Activated CD4-positive, alpha-beta T cell treated with anti-CD3 and anti-CD28 coated beads, Interleukin-2, amount 10 ng/mL, durations not matched to agents 7 days and 5 days (primary cell): ENCODE measurements around the gene SLC16A1. TPM values are rescaled to one million over a fixed set of nuclear protein-coding genes. Genes with fewer than 3 reads are reported as not detected.
A peak's percentile ranks its signal among the peaks of the same experiment; 100 is the strongest.

Experiments used
- CTCF ChIA-PET: fragments of 350-600 bp; sonication (Branson Sonifier 250); formaldehyde crosslinking; loops from one replicate; lab custom pipeline; 2021; ENCODE audit warnings: antibody characterized with exemption; lab: Charles Lee
- POLR2A ChIA-PET: fragments of 350-600 bp; sonication (Branson Sonifier 250); formaldehyde crosslinking; loops from one replicate; lab custom pipeline; 2021; ENCODE audit warnings: antibody characterized with exemption; lab: Charles Lee
- DNase-seq: peaks from one replicate; pipeline ENCODE4 v3.0.0-alpha.2; 2020
- H3K27ac Mint-ChIP-seq: one replicate; pipeline ENCODE4 v1.8.0; 2021; ENCODE audit warnings: mild to moderate bottlenecking, moderate library complexity, mixed read lengths
- H3K27me3 Mint-ChIP-seq: one replicate; pipeline ENCODE4 v1.8.0; 2021; ENCODE audit warnings: mixed read lengths
- H3K36me3 Mint-ChIP-seq: one replicate; pipeline ENCODE4 v1.8.0; 2021; ENCODE audit warnings: low read depth, mixed read lengths
- H3K4me1 Mint-ChIP-seq: one replicate; pipeline ENCODE4 v1.8.0; 2021; ENCODE audit warnings: mixed read lengths
- H3K4me3 Mint-ChIP-seq: one replicate; pipeline ENCODE4 v1.8.0; 2021; ENCODE audit warnings: mild to moderate bottlenecking, moderate library complexity, mixed read lengths
- H3K9me3 Mint-ChIP-seq: one replicate; pipeline ENCODE4 v1.8.0; 2021; ENCODE audit warnings: mixed read lengths
- total RNA-seq, 2 experiments: library from RNA; stranded (reverse); gene quantifications; one replicate each; pipeline ENCODE4 v1.2.3, GENCODE V29; 2021

The SLC16A1 gene
- total RNA-seq, 2 experiments from 2014 or later, result 54.0 to 55.4 TPM

GRCh38 chr1:112935461-112936111 is 20.4 kb downstream of the SLC16A1 start:
- DNase-seq, result no peak
- Mint-ChIP-seq H3K36me3 (peaks cover 13% of the 10 kb centered on the region), H3K4me3 (no peak overlapping the region), H3K27me3 (no peaks in the 10 kb centered on the region), H3K4me1 (peaks cover 36% of the 10 kb centered on the region), H3K27ac (peak overlapping the region; percentile 70), H3K9me3 (no peaks in the 10 kb centered on the region)
- CTCF ChIA-PET, result interaction anchor here (0.6 to 3.3 kb wide), 4 partner anchors 20 to 137 kb away, joined by 3 to 12 read pairs (median 6); partner anchors contain the start of genes LRIG2 and SLC16A1
- POLR2A ChIA-PET, result no interaction called here

DNA sequence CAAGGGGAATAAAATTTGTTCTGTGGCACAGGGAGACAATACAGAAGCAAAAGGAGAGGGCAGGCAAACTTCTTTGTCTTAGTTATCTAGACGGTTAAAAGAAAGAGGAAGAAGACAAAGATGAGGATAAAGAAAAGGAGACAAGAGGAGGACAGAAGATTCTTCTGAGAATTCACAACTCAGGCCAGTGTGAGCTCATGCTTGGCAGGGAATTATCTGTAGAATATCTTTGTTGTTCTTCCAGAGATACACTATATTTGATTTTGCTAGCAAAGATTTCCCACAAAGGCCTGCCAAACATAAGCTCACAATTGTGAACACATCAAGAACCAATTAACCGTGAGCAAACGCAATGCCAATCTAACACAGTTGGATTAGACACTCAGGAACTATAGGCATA is 21.4 kb downstream of the SLC16A1 start:
- POLR2A ChIA-PET, result no interaction called here

GRCh38 chr1:112933820-112934571 is 22.0 kb downstream of the SLC16A1 start:
- no peaks in the 10 kb centered on the region for H3K9me3 Mint-ChIP-seq
- peaks cover 34% of the 10 kb centered on the region for H3K4me1 Mint-ChIP-seq
- CTCF ChIA-PET, result interaction anchor here (1.2 kb wide), 1 partner anchor 18 kb away, joined by 3 read pairs; no protein-coding TSS in a partner anchor
- no peak for DNase-seq
- POLR2A ChIA-PET, result no interaction called here
- peak overlapping the region; percentile 15 for H3K27ac Mint-ChIP-seq
- no peaks in the 10 kb centered on the region for H3K27me3 Mint-ChIP-seq
- no peak overlapping the region for H3K4me3 Mint-ChIP-seq
- H3K36me3 Mint-ChIP-seq, result peaks cover 14% of the 10 kb centered on the region

More for the DNA sequence above, 21.4 kb downstream of the SLC16A1 start:
- DNase-seq, result no peak
- H3K36me3 Mint-ChIP-seq, result peaks cover 13% of the 10 kb centered on the region
- CTCF ChIA-PET, result interaction anchor here (1.2 kb wide), 1 partner anchor 19 kb away, joined by 3 read pairs; no protein-coding TSS in a partner anchor
- peak overlapping the region; percentile 15 for H3K27ac Mint-ChIP-seq
- no peaks in the 10 kb centered on the region for H3K27me3 Mint-ChIP-seq
- H3K9me3 Mint-ChIP-seq, result no peaks in the 10 kb centered on the region
- H3K4me3 Mint-ChIP-seq, result no peak overlapping the region
- H3K4me1 Mint-ChIP-seq, result peaks cover 36% of the 10 kb centered on the region

GRCh38 chr1:112929979-112930378 is 26.0 kb downstream of the SLC16A1 start:
- ChIA-PET POLR2A (no interaction called here), CTCF (interaction anchor here (1.2 to 2.5 kb wide), 3 partner anchors 10 to 143 kb away, joined by 4 to 7 read pairs (median 7); partner anchors contain the start of gene LRIG2)
- no peak overlapping the region for H3K27ac Mint-ChIP-seq
- H3K36me3 Mint-ChIP-seq, result peaks cover 19% of the 10 kb centered on the region
- no peak overlapping the region for H3K4me3 Mint-ChIP-seq
- H3K4me1 Mint-ChIP-seq, result peaks cover 8% of the 10 kb centered on the region
- DNase-seq, result no peak
- no peaks in the 10 kb centered on the region for H3K27me3 Mint-ChIP-seq
- H3K9me3 Mint-ChIP-seq, result no peaks in the 10 kb centered on the region

DNA sequence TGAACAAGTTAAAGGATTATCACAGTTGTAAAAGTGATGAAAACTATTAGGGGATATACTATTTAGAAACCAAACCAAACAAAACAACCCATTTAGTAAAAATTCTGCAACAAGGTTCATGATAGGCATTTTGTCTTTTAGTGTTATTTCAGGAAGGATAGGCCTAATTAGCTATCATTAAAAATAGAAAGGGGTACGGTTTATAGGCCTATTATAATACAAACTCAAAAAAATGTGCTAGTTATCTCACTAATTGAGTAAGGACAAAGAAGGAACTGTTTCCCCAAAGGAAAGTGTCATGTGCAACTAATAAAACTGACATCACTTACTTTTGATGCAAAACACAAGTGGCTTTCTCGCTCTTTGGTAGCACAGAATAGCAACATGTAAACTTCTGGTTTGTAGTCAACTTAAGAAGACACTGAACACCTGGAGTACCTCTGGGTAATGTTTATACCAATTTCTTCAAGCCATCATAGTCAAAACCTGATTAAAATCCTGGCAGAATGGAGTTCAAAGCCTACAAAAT is 28.5 kb downstream of the SLC16A1 start:
- no peak for DNase-seq
- CTCF ChIA-PET, result no interaction called here
- no peak overlapping the region for H3K27ac Mint-ChIP-seq
- H3K27me3 Mint-ChIP-seq, result no peaks in the 10 kb centered on the region
- peaks cover 23% of the 10 kb centered on the region for H3K36me3 Mint-ChIP-seq
- H3K4me3 Mint-ChIP-seq, result no peak overlapping the region
- no peaks in the 10 kb centered on the region for H3K9me3 Mint-ChIP-seq
- POLR2A ChIA-PET, result no interaction called here
- no peaks in the 10 kb centered on the region for H3K4me1 Mint-ChIP-seq

- ChIA-PET POLR2A (no interaction called here), CTCF (no interaction called here)
- Mint-ChIP-seq H3K27me3 (no peaks in the 10 kb centered on the region), H3K36me3 (peaks cover 28% of the 10 kb centered on the region), H3K4me3 (no peak overlapping the region), H3K4me1 (no peaks in the 10 kb centered on the region), H3K9me3 (no peaks in the 10 kb centered on the region), H3K27ac (no peak overlapping the region)
- DNase-seq, result no peak
Measured at GRCh38 chr1:112926858-112927257, 29.1 kb downstream of the SLC16A1 start.

DNA sequence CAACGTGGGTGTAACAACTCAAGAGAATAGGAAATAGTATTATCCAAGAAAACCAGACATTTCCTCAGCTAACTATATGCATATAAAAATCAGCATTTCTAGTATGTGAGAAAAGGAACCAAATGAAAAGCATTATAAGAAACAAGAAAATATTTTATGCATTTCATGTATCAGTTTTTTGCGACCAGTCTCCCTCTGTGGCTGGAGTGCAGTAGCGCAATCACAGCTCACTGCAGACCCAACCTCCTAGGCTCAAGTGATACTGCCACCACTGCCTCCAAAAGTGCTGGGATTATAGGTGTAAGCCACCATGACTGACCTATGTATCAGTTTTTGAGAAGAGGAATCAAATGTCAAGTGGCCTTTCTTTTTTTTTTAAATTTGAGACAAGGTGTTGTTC is 31.0 kb downstream of the SLC16A1 start:
- CTCF ChIA-PET, result interaction anchor here (0.7 kb wide), 1 partner anchor 63 kb away, joined by 3 read pairs; no protein-coding TSS in a partner anchor
- no peak for DNase-seq
- Mint-ChIP-seq H3K4me1 (no peaks in the 10 kb centered on the region), H3K27ac (peak overlapping the region; percentile 25), H3K4me3 (no peak overlapping the region), H3K36me3 (peaks cover 33% of the 10 kb centered on the region), H3K9me3 (no peaks in the 10 kb centered on the region), H3K27me3 (no peaks in the 10 kb centered on the region)
- POLR2A ChIA-PET, result no interaction called here

GRCh38 chr1:112923959-112924349 is 32.0 kb downstream of the SLC16A1 start:
- CTCF ChIA-PET, result no interaction called here
- POLR2A ChIA-PET, result no interaction called here
- Mint-ChIP-seq H3K4me1 (no peaks in the 10 kb centered on the region), H3K4me3 (no peak overlapping the region), H3K36me3 (peaks cover 31% of the 10 kb centered on the region), H3K27me3 (no peaks in the 10 kb centered on the region), H3K27ac (no peak overlapping the region), H3K9me3 (no peaks in the 10 kb centered on the region)
- no peak for DNase-seq

DNA sequence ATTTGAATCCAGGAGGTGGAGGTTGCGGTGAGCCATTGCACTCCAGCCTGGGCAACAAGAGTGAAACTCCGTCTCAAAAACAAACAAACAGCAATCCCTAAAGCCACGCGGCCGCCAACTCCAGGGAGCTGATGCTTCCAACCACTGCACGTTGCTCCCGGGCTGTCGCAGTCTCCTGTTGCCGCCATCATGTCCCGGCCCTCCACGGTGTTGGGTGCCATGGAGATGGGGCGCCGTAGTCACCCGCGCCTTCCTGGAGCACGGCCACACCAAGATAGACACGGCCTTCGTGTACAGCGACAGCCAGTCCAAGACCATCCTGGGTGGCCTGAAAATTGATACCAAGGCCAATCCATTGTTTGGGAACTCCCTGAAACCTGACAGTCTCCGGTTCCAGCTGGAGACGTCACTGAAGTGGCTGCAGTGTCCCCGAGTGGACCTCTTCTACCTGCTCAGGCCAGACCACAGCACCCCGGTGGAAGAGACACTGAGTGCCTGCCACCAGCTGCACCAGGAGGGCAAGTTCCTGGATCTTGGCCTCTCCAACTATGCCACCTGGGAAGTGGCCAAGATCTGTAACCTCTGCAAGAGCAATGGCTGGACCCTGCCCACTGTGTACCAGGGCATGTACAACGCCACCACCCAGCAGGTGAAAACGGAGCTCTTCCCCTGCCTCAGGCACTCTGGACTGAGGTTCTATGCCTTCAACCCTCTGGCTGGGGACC is 32.6 kb downstream of the SLC16A1 start:
- no peak for DNase-seq
- Mint-ChIP-seq H3K4me1 (no peaks in the 10 kb centered on the region), H3K27ac (no peak overlapping the region), H3K36me3 (peaks cover 32% of the 10 kb centered on the region), H3K4me3 (no peak overlapping the region), H3K27me3 (no peaks in the 10 kb centered on the region), H3K9me3 (no peaks in the 10 kb centered on the region)
- CTCF ChIA-PET, result interaction anchor here (0.6 to 1.6 kb wide), 2 partner anchors 18 to 101 kb away, joined by 3 to 4 read pairs; no protein-coding TSS in a partner anchor
- POLR2A ChIA-PET, result no interaction called here

DNA sequence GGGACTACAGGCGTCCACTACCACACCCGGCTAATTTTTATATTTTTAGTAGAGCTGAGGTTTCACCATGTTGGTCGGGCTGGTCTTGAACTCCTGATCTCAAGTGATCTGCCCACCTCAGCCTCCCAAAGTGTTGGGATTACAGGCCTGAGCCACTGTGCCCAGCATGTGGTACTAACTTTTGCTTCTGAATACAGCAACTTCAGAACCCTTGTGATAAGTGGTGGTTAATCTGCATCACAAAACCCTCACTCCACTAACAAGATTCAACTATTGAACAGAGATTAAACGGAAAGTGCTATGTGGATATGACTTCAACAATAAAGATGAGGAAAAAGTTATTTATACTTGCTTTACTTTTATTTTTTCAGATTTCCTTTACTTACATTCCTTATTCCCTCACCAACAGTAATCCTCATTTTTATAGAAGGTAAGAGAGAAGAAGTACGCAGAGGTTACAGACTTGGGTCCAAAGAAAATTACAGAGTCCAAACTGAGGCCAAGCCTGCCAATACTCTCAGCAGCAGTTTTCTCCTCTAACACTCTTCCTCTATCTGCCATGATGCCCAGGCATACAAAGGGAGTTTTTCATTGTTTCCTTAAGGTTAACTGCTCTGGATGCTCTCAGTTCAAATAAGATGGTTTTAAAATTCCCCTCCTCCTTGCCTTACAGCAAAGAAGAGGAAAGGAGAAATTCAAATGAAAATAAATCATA is 44.3 kb downstream of the SLC16A1 start:
- Mint-ChIP-seq H3K4me1 (no peaks in the 10 kb centered on the region), H3K36me3 (peaks cover 24% of the 10 kb centered on the region), H3K27me3 (no peaks in the 10 kb centered on the region), H3K4me3 (no peak overlapping the region), H3K27ac (no peak overlapping the region), H3K9me3 (no peaks in the 10 kb centered on the region)
- ChIA-PET CTCF (interaction anchor here (0.5 to 0.6 kb wide), 2 partner anchors 27 to 1726 kb away, joined by 3 read pairs; no protein-coding TSS in a partner anchor), POLR2A (no interaction called here)
- DNase-seq, result no peak

DNA sequence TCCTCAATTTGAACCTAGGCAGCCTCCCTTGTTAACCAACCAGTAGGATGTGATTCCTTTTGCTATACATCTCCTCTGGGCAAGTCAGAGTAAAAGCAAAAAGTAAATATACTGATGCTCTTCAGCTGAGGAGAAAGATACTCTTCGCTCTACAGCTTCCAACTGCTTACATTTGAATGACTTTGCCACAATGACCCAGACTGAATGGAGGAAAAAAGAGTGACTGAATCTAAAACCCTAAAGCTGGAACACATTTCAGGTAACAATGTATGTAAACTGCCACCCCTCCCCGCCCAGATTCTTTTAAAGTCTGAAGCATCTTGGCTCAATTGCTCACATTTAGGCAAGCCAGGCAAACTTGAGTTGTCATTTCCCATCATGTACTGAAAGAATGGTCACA is 46.1 kb downstream of the SLC16A1 start:
- Mint-ChIP-seq H3K27ac (no peak overlapping the region), H3K9me3 (no peaks in the 10 kb centered on the region), H3K4me1 (peaks cover 5% of the 10 kb centered on the region), H3K27me3 (no peaks in the 10 kb centered on the region), H3K36me3 (peaks cover 17% of the 10 kb centered on the region), H3K4me3 (no peak overlapping the region)
- ChIA-PET CTCF (no interaction called here), POLR2A (no interaction called here)
- DNase-seq, result no peak

DNA sequence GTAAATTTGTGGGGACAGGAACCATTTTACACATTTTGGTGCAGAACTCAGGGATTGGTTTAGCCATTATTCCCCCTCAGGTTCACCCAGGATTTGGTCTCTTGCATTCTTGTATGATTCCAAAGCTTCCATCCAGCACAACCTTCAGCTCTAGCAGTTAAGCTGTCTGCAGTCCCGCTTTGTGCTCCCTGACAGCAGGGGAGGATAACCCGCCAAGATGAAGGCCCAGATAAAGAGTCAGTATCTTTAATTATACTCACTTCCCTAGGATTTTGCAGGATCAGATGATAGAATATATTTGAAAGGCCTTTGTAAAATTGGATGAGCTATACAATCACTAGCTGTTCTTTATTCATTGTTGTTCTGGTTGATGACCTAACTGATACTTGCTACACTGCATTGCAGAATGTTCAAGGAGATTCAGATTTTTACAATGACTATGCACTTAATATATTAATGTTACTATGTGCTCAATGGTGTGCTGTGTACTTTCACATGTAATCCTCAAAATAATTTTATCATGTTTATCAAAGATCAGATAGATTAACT is 49.8 kb downstream of the SLC16A1 start:
- H3K27ac Mint-ChIP-seq, result no peak overlapping the region
- no peak for DNase-seq
- CTCF ChIA-PET, result interaction anchor here (0.6 to 1.6 kb wide), 3 partner anchors 9 to 152 kb away, joined by 3 to 4 read pairs (median 3); no protein-coding TSS in a partner anchor

More for the DNA sequence above, 49.8 kb downstream of the SLC16A1 start:
- no peak overlapping the region for H3K4me3 Mint-ChIP-seq
- H3K27me3 Mint-ChIP-seq, result no peaks in the 10 kb centered on the region
- H3K4me1 Mint-ChIP-seq, result peaks cover 22% of the 10 kb centered on the region
- H3K36me3 Mint-ChIP-seq, result peaks cover 8% of the 10 kb centered on the region
- POLR2A ChIA-PET, result no interaction called here
- H3K9me3 Mint-ChIP-seq, result no peaks in the 10 kb centered on the region
